Measurements from ENCODE around the gene CDK12. TPM values are rescaled to one million over a fixed set of nuclear protein-coding genes. Genes with fewer than 3 reads are reported as not detected.

Gene CDK12
- total RNA-seq, 4 donors from 2014 or later = 39.3 to 50.4 (median 40.7) TPM

DNA sequence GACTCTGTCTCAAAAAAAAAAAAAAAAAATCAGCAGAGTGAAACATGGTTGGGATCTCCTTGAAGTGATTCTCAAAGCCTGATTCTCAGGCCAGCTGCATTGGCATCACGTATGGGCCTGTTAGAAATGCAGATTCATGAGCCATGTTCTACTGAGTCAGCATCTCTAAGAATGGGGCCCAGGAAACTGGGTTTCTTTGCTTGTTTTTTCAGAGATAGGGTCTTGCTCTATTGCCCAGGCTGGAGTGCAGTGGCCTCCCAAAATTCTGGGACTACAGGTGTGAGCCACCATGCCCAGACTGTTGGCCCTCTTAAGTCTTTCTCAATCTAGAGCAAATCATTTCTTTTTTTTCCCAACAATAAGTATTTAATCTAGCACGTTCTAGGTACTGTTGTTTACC is 47.7 kb downstream of the CDK12 start:
- WGBS, 2 donors = 82 to 92% methylated on average over 2 of the region's 2 CpGs
- no peaks in the 10 kb centered on the region for H3K4me1 ChIP-seq
- H3K4me3 ChIP-seq = no peak overlapping the region
- no peak overlapping the region for H3K27ac ChIP-seq
- DNase-seq (ENCODE audit: low spot score in 2 of 2) = no peak
- H3K36me3 ChIP-seq = peaks cover 0 to 87% (median 6%) of the 10 kb centered on the region in 3 donors
- TF ChIP-seq EP300 (IDR thresholded peaks at IDR 0.05) = no peak
- TF ChIP-seq, protein P1, sequence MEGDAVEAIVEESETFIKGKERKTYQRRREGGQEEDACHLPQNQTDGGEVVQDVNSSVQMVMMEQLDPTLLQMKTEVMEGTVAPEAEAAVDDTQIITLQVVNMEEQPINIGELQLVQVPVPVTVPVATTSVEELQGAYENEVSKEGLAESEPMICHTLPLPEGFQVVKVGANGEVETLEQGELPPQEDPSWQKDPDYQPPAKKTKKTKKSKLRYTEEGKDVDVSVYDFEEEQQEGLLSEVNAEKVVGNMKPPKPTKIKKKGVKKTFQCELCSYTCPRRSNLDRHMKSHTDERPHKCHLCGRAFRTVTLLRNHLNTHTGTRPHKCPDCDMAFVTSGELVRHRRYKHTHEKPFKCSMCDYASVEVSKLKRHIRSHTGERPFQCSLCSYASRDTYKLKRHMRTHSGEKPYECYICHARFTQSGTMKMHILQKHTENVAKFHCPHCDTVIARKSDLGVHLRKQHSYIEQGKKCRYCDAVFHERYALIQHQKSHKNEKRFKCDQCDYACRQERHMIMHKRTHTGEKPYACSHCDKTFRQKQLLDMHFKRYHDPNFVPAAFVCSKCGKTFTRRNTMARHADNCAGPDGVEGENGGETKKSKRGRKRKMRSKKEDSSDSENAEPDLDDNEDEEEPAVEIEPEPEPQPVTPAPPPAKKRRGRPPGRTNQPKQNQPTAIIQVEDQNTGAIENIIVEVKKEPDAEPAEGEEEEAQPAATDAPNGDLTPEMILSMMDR (IDR thresholded peaks at IDR 0.05) = no peak
- TF ChIP-seq POLR2A (IDR thresholded peaks at IDR 0.05) = no peak
- H3K9me3 ChIP-seq = no peaks in the 10 kb centered on the region
- H3K27me3 ChIP-seq = no peaks in the 10 kb centered on the region

DNA sequence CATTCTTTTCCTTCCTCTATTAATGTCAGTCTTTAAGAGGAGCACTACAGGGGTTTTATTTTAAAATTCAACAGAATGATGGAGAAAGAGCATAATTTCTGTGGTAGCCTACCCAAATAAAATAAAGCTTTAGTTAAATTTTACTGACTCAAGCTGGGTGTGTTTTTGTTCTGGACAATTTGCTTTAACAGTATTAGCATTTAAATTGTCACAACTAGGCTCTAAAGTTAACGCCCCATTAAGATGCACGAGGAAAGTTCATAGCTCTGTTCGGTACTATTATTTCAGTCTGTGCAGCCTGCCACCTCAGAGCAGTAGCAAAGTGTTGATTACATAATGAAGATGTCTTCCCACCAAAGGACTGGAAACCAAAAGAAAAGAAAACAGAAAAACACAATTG is 52.0 kb downstream of the CDK12 start:
- DNase-seq (ENCODE audit: low spot score in 2 of 2) = no peak
- peaks cover 0 to 92% (median 11%) of the 10 kb centered on the region in 3 donors for H3K36me3 ChIP-seq
- WGBS, 2 donors = 82 to 84% methylated on average over 3 of the region's 3 CpGs

DNA sequence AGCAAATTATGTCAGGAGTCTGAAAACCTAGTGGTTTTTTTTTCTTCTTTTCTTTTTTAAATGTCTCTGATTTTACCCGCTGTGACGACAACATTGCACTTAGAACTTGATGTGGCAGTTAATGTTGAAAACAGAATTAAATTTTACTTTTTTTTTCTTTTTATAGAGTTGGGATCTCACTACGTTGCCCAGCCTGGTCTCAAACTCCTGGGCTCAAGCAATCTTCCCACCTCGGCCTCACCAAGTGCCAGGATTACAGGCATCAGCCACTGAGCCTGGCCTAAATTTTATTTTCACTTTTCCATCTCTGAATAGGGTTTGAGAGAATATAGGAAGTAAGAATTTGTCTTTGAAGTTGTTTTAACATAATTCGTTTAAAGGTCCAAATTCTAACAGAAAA is 52.6 kb downstream of the CDK12 start:
- 94 to 95% methylated on average over 5 of the region's 5 CpGs for WGBS, 2 donors
- Histone ChIP-seq H3K4me1 (no peaks in the 10 kb centered on the region), H3K36me3 (peaks cover 0 to 92% (median 15%) of the 10 kb centered on the region in 3 donors), H3K27ac (no peak overlapping the region), H3K9me3 (no peaks in the 10 kb centered on the region), H3K4me3 (no peak overlapping the region), H3K27me3 (no peaks in the 10 kb centered on the region)
- no peak for DNase-seq (ENCODE audit: low spot score in 2 of 2)
- TF ChIP-seq, protein P1 (IDR thresholded peaks at IDR 0.05) = no peak
- TF ChIP-seq EP300 (IDR thresholded peaks at IDR 0.05) (no peak), POLR2A (IDR thresholded peaks at IDR 0.05) (no peak)

More for the DNA sequence above, 52.0 kb downstream of the CDK12 start:
- no peaks in the 10 kb centered on the region for H3K4me1 ChIP-seq
- no peak overlapping the region for H3K4me3 ChIP-seq
- no peaks in the 10 kb centered on the region for H3K27me3 ChIP-seq
- no peaks in the 10 kb centered on the region for H3K9me3 ChIP-seq
- TF ChIP-seq POLR2A (IDR thresholded peaks at IDR 0.05) (no peak), EP300 (IDR thresholded peaks at IDR 0.05) (no peak)
- TF ChIP-seq, protein P1 (IDR thresholded peaks at IDR 0.05) = no peak
- H3K27ac ChIP-seq = no peak overlapping the region

DNA sequence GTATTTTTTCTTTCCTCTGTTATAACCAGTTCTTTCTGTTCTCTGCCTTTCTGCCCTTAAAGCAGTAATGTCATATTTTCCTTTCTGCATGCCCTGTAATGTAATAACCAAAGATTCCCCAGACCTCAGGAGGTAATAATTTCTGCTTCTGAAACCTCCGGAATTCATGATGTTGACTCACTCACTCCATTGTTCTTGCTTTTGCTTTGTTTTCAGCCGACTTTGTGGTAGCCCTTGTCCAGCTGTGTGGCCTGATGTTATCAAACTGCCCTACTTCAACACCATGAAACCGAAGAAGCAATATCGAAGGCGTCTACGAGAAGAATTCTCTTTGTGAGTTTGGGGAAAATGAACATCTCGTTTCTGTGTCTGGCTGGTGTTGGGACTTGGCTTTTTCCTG is 55.9 kb downstream of the CDK12 start:
- peaks cover 0 to 93% (median 26%) of the 10 kb centered on the region in 3 donors for H3K36me3 ChIP-seq
- DNase-seq (ENCODE audit: low spot score in 2 of 2) = no peak
- H3K9me3 ChIP-seq = no peaks in the 10 kb centered on the region
- TF ChIP-seq EP300 (IDR thresholded peaks at IDR 0.05) (no peak), POLR2A (IDR thresholded peaks at IDR 0.05) (no peak)
- TF ChIP-seq, protein P1 (IDR thresholded peaks at IDR 0.05) = no peak
- H3K4me3 ChIP-seq = no peak overlapping the region
- WGBS, 2 donors = 79 to 80% methylated on average over 7 of the region's 7 CpGs
- no peaks in the 10 kb centered on the region for H3K27me3 ChIP-seq
- H3K4me1 ChIP-seq = no peaks in the 10 kb centered on the region
- H3K27ac ChIP-seq = no peak overlapping the region

DNA sequence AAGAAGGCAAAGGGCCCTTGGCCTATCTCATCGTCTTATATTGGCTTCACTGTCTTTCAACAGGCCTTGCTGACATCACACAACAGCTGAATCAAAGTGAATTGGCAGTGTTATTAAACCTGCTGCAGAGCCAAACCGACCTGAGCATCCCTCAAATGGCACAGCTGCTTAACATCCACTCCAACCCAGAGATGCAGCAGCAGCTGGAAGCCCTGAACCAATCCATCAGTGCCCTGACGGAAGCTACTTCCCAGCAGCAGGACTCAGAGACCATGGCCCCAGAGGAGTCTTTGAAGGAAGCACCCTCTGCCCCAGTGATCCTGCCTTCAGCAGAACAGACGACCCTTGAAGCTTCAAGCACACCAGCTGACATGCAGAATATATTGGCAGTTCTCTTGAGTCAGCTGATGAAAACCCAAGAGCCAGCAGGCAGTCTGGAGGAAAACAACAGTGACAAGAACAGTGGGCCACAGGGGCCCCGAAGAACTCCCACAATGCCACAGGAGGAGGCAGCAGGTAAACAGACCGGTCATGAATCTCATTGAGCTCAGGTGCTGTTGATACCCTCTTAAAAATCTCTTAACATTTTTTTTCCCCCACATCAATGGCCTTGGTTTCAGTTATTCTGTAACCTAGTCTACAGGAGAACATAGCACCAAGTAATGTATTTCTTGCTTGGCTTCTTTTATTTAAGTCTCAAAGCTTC is 64.7 kb downstream of the CDK12 start:
- Histone ChIP-seq H3K27ac (no peak overlapping the region), H3K27me3 (no peaks in the 10 kb centered on the region), H3K4me1 (peaks cover 0 to 8% (median 0%) of the 10 kb centered on the region in 4 donors), H3K9me3 (no peaks in the 10 kb centered on the region), H3K4me3 (no peak overlapping the region), H3K36me3 (peaks cover 6 to 97% (median 40%) of the 10 kb centered on the region in 3 donors)
- TF ChIP-seq POLR2A (IDR thresholded peaks at IDR 0.05) (no peak), EP300 (IDR thresholded peaks at IDR 0.05) (no peak)
- TF ChIP-seq, protein P1 (IDR thresholded peaks at IDR 0.05) = no peak
- no peak for DNase-seq (ENCODE audit: low spot score in 2 of 2)
- WGBS, 2 donors = 73 to 87% methylated on average over 4 to 6 of the region's 6 CpGs
